Prostate gland (tissue), 2 donors: Measurements from ENCODE around the gene FGA.

ENCODE experiments used
- CTCF ChIP-seq, 4 experiments: fragments of 200-600 bp in 2 of 4; fragments of 450-650 bp in 2 of 4; sonication (generic) in 2 of 4; IDR thresholded peaks; 1 replicate in 3 of 4; 2 replicates in 1 of 4; pipeline ENCODE4 v1.5.1; 2016 to 2019; ENCODE audit warnings: antibody characterized with exemption in 4 of 4, mild to moderate bottlenecking in 2 of 4, moderate library complexity in 2 of 4
- POLR2A ChIP-seq: fragments of 450-650 bp; IDR thresholded peaks from one replicate; pipeline ENCODE4 v1.6.1; 2016; ENCODE audit warnings: antibody characterized with exemption, mild to moderate bottlenecking

- TF ChIP-seq CTCF (IDR thresholded peaks at IDR 0.05), result peak in 3 of 4 experiments; percentile 29 to 52 (median 44)
- no peak for TF ChIP-seq POLR2A
These were observed 28.3 kb upstream of the FGA start for GRCh38 chr4:154618708-154619315.
